Lower leg skin (tissue), 3 donors: ENCODE results near the gene PCGF2.

Source experiments
- CTCF ChIP-seq, 3 donors: fragments of 450-650 bp; IDR thresholded peaks; one replicate each; pipeline ENCODE4 v1.5.1; 2016; ENCODE audit warnings: antibody characterized with exemption in 3 of 3, mild to moderate bottlenecking in 3 of 3, moderate library complexity in 2 of 3
- POLR2A ChIP-seq, 2 donors: fragments of 450-650 bp; IDR thresholded peaks; one replicate each; pipeline ENCODE4 v1.6.1; 2016 to 2017; ENCODE audit warnings: antibody characterized with exemption in 2 of 2, mild to moderate bottlenecking in 1 of 2, moderate library complexity in 1 of 2

- TF ChIP-seq CTCF (IDR thresholded peaks at IDR 0.05), result no peak
- no peak for TF ChIP-seq POLR2A (IDR thresholded peaks at IDR 0.05)
These were observed 530 bp downstream of the PCGF2 start for GRCh38 chr17:38747463-38748148.
